GM19239 (cell line): ENCODE results near the gene TMEM119.
"Not testable (repeated sequence)": the region's sequence is repeated elsewhere in the genome, so short reads cannot be mapped to it uniquely, and the experiment has no call there.

Experiments
- DNase-seq: peaks from one replicate; pipeline ENCODE4 v3.0.0; 2011; ENCODE audit warnings: low spot score; ENCODE audit not compliant: insufficient read length
- FAIRE-seq: peaks from 2 replicates; lab custom pipeline; 2011; peaks lifted over from hg19 to GRCh38; lab: Jason Lieb, UNC

Gene TMEM119

GRCh38 chr12:108635201-108635996, 37.5 kb upstream of the TMEM119 start:
- DNase-seq, result no peak
- peak; percentile 97 for FAIRE-seq

DNA sequence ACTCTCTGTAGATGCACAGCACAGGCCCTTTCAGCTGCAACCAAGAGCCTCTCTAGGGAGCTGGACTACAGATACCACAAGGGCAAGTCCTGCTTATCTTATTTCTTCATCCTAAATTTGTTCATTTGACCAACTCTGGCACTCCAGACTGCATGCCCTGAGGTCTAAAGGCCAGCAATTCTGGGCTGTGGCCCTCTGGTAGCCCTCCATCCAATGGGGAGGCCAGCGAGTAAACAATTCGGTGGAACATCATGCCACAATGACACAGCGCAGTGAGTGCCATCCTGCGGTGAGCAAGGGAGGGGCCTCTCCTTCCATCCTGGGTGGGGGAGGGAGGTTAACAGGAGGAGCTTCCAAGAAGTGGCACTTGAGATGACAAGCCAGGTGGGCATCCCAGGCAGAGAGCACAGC, 36.5 kb upstream of the TMEM119 start:
- no peak for DNase-seq
- no peak for FAIRE-seq

DNA sequence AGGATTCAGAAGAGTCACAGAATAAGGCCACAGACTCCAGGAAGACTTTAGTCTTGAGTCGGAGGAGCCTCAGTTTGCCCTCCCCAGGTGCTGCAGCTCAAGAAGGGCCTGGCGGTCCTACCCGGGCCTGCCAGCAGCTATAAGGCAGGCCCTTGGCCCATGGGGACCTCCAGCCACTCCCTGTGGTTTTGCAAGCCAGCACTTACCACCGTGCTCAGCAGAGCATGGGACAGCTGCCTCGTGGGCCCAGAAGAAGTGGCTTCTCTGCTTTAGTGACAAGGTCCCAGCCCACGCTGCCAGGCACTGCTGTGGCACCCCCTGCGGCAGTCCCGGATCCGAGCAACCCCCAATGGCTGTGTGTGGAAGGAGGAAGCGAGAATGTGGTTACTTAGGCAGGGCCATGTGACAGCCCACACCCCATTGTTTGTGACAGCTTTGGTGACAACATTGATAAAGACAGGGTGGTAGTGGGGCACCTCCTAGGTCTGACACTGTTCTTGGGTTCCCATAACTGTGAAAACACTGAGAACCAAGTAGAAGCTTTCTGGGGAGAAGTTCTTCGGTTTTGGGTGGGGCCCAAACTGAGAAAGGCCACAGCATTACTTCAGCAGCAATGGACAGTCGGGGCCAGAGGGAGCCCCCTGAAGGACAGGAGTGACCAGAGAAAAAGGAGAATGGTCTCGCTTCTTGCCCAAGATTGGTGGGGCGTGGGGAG, 35.8 kb upstream of the TMEM119 start, which contains the start of gene SELPLG:
TSS of gene SELPLG (minus strand) at position 361 of the 715 bp plus-strand sequence. CDS start 9,587 bp downstream, outside the sequence.
- peak; percentile 53 for DNase-seq

DNA sequence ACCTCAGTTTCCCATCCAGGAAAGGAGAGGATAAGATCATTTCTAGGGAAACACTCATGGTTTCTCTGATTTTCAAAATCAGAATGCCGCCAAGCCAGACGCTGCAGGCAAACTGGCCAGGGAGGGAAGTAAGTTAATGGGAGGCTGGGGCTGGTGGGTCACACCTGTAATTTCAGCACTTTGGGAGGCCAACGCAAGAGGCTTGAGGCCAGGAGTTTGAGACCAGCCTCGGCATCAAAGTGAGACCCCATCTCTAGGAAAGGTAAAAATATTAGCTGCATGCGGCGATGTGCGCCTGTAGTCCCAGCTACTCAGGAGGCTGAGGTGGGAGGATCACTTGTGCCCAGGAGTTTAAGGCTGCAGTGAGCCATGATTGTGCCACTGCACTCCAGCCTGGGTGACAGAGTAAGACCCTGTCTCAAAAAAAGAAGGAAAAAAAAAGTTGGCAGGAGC, 35.2 kb upstream of the TMEM119 start:
- DNase-seq (no peak), FAIRE-seq (no peak)

More for the DNA sequence above, 35.8 kb upstream of the TMEM119 start, which contains the start of gene SELPLG:
- peak; percentile 98 for FAIRE-seq

- not testable (repeated sequence) for FAIRE-seq, DNase-seq
These were observed 33.4 kb upstream of the TMEM119 start for GRCh38 chr12:108631261-108631660.

- FAIRE-seq, result no peak
- DNase-seq, result no peak
These were observed 32.8 kb upstream of the TMEM119 start for GRCh38 chr12:108630481-108631207.

DNA sequence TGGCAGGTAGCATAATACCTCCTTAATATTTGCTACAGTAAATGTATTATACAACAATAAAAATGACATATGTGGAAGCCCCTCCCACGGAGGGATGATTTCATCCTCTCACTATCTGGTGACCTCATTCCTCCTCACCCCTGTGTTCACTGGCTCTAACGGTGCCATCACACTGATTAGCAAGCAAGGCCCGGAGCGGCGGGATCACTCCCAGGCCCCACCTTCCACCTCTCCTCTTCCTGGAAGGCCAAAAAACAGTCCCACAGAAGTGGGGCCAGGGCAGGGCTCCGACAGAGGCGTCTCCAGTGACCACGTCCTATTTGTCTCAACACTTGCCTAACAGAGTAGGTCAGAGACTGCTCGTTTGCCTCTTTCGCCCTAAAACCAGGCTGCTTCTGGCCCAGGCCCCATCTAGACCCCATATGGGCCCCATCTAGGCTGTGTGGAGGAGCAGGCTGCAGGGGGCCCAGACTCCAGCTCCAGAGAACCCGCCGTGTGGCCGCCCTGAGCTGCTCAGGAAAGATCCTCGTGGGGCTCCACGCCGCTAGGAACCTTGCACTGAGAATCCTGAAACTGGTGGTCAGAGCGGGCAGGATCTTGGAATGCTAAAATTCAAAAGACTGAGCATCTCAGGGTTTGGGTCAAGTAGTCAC, 32.1 kb upstream of the TMEM119 start:
- DNase-seq, result no peak
- FAIRE-seq, result no peak

- FAIRE-seq (no peak), DNase-seq (no peak)
These were observed 31.3 kb upstream of the TMEM119 start for GRCh38 chr12:108629151-108629550.

DNA sequence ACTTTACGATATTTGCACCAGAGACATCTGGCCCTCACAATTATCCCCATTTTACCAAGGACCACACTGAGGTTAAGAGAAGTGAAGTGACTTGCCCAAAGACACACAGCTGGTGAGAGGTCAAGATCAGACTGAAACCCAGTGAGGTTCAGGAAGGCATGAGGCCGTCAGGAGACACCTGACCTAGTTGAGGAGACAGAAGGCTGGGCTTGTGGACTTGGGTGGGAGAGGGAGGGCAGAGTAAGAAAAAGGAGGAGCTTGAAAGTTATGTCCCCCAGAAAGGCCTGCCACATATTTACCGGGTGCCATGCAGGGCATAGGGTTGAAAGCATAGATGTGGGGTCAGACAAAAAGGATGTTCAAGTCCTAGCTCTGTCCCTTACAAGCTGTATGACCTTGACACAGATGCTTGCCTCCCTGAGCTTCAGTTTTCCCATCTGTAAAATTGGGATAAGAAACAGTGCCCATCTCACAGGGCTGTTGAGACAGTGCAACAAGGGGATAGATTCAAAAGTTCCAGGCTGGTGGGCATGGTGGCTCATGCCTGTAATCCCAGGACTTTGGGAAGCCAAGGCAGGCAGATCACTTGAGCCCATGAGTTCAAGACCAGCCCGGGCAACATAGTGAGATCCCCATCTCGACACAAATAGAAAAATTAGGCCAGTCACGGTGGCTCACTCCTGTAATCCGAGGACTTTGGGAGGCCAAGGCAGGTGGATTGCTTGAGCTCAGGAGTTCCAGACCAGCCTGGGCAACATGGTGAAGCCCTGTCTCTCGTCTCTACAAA, 29.4 kb upstream of the TMEM119 start:
- no peak for DNase-seq
- no peak for FAIRE-seq

GRCh38 chr12:108625228-108625627, 27.3 kb upstream of the TMEM119 start:
- FAIRE-seq (no peak), DNase-seq (no peak)

DNA sequence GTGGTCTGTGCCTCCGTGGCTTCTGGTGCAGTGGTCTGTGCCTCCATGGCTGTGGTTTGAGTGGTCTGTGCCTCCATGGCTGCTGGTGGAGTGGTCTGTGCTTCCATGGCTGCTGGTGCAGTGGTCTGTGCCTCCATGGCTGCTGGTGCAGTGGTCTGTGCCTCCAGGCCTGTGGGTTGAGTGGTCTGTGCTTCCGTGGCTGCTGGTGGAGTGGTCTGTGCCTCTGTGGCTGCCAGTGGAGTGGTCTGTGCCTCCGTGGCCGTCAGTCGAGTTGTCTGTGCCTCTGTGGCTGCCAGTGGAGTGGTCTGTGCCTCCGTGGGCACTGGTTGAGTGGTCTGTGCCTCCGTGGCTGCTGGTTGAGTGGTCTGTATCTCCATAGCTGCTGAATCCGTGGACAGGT, 25.7 kb upstream of the TMEM119 start:
- FAIRE-seq, result no peak
- no peak for DNase-seq

DNA sequence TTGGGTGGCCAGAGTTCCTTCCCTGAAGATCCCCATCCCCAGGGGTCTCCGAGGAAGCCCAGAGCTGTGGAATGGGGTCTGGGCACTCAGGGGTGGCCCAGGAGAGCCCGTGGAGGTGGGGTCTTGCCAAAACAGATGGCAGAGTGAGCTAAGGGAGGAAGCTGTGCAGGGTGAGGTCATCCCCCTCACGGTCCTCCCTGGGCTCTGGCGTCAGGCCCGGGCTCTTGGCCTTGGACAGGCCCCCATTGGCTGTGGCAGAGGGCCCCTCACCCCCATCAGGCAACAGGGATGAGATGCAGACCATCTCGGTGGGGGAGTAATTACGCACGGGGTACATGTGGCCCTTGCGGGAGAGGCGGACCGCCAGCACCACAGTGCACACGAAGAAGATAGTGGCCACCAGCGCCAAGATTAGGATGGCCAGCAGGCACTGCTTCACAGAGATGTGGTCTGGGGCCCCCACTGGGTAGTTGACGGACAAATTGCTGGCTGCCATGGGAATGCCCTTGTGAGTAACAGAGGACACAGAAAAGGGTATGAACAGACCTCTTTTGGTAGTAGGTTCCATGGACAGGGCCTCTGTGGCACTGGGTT, 25.1 kb upstream of the TMEM119 start:
- no peak for FAIRE-seq
- DNase-seq, result no peak

DNA sequence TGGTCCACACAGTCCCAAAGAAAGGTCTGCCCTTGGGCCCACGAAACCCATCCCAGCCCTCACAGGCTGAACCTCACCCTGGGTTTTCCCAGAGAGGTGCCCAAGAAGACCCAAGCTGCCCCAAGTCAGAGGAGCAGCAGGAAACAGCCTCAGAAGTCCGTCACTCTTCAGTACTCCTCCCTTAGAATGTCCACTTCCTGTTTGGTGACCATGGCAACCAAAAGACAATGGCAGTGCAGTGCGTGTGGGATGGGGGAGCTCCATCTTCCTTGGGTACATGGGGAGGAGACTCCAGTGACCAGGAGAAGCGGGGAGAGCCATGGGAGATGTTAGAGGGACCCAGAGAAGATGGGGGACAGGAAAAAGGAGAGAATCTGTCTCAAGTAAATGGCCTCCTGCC, 24.5 kb upstream of the TMEM119 start:
- DNase-seq, result no peak
- FAIRE-seq, result no peak

DNA sequence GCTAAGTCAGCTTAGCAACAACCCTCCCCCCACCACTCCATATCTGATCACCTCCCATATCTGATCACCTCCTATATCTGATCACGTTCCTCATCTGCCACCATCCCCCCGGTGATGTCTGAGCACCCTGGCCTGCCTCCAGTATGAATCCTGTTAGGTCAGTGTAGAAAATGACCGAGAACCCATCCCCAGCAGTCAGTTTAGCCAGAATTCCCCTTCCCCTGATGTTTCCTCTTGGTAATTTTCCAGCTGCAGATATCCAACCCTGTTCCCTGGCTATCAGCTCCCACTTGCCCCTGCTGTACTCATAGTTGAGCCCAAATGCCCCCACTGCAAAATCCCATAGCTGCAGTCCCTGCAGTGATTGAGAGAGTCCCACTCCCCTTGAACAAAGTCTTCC, 23.3 kb upstream of the TMEM119 start:
- no peak for FAIRE-seq
- DNase-seq, result no peak

GRCh38 chr12:108620236-108620879, 22.5 kb upstream of the TMEM119 start:
- FAIRE-seq, result no peak

DNA sequence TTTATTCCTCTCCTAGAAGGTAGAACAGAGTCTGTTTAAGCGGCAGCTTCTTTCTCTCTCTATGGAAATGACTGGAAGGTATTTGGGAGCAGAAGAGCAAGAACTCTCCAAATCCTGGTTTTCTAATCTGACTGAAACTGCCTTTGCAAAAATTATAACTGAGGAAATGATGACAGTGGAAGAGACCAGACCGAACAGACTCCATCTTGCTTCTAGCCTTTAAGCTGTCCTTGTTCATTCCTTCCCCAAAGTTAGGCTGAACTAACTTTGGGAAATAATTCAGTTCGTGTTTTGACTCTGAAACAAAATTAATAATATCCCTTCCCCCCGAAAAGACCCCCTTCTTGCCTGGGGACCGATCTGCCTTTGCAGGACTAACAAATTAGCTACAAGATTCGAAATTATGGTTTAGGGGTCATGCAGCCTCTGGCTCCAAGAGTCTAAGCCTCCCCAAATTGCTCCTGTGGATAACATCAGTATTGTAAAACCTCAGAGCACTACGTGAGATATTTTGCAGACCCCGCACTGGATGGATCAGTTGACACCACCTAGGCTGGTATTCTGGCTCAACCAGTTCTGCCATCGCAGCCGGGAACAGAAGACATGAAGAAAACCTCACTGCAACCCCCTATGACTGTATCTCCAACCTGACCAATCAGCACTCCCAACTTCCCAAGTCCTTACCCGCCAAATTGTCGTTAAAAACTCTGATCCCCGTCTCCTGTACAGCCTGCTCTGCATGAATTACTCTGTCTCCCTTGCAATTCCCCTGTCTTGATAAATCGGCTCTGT, 21.7 kb upstream of the TMEM119 start:
- DNase-seq (no peak), FAIRE-seq (no peak)

More at GRCh38 chr12:108620236-108620879, 22.5 kb upstream of the TMEM119 start:
- no peak for DNase-seq

GRCh38 chr12:108618953-108619274, 21.0 kb upstream of the TMEM119 start:
- not testable (repeated sequence) for DNase-seq, FAIRE-seq
